Breast epithelium (tissue), 3 donors: ENCODE results near the gene NABP1.

Source experiments
- CTCF ChIP-seq, 3 donors: fragments of 450-650 bp; IDR thresholded peaks; one replicate each; pipeline ENCODE4 v1.5.1; 2016 to 2017; ENCODE audit warnings: antibody characterized with exemption in 3 of 3, mild to moderate bottlenecking in 3 of 3, moderate library complexity in 3 of 3
- POLR2A ChIP-seq: fragments of 450-650 bp; IDR thresholded peaks from one replicate; pipeline ENCODE4 v1.6.1; 2016; ENCODE audit warnings: antibody characterized with exemption, mild to moderate bottlenecking, moderate library complexity
- POLR2AphosphoS5 ChIP-seq, 3 donors: sonication (generic); formaldehyde crosslinking; IDR thresholded peaks; one replicate each; pipeline ENCODE4 v1.6.1; 2017; ENCODE audit warnings: antibody characterized with exemption in 3 of 3

DNA sequence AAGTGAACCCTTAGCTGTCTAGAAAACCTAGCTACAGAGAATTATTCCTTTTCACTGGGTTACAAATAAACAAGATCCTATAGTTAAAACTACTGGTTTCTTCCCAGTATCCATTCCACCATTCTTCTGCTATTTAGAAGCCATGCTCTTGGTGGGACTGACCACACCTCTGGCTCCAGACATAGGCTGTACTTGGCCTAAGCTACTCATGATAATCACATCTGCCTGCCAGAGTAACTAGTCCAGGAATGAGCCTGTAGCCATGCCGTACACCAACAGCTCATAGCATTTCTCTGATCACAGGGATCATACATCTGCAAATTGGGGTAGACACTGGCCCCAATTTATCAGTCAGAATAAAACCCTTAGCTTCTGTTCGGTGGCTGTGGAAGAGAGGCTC is 33.7 kb downstream of the NABP1 start:
- TF ChIP-seq CTCF (IDR thresholded peaks at IDR 0.05) (no peak), POLR2A (no peak), POLR2AphosphoS5 (IDR thresholded peaks at IDR 0.05) (no peak)
